ENCODE results near the gene PLCD3.

- TF ChIP-seq POLR2A (IDR thresholded peaks at IDR 0.05) (no peak), CTCF (IDR thresholded peaks at IDR 0.05) (no peak), POLR2AphosphoS5 (IDR thresholded peaks at IDR 0.05) (no peak), EP300 (IDR thresholded peaks at IDR 0.05) (no peak)
These were observed 15.0 kb downstream of the PLCD3 start for GRCh38 chr17:45117334-45117733.
